Omental fat pad (tissue), 4 donors: Measurements from ENCODE around the gene FCMR. TPM values are rescaled to one million over a fixed set of nuclear protein-coding genes. Genes with fewer than 3 reads are reported as not detected.

ENCODE experiments used
- ATAC-seq: fragments of 150-250 bp; one replicate; pipeline ENCODE4 v1.9.1; 2016; ENCODE audit warnings: mild to moderate bottlenecking, moderate library complexity; ENCODE audit not compliant: low FRiP score
- DNase-seq: peaks from one replicate; pipeline ENCODE4 v3.0.0-alpha.2; 2019; ENCODE audit warnings: low spot score
- total RNA-seq, 4 donors: library from RNA; depleted of rRNA; stranded (reverse); fragments of >200 nt; gene quantifications; one replicate each; pipeline ENCODE4 v1.1.0, GENCODE V29; 2016
- TF ChIP-seq, protein P1 (sequence below), 3 donors: fragments of 450-650 bp; IDR thresholded peaks; one replicate each; pipeline ENCODE4 v1.5.1; 2016 to 2017; ENCODE audit warnings: antibody characterized with exemption in 3 of 3, mild to moderate bottlenecking in 3 of 3, moderate library complexity in 2 of 3

The FCMR gene
- total RNA-seq, 4 donors from 2014 or later, result 3.2 to 23.2 (median 9.0) TPM

DNA sequence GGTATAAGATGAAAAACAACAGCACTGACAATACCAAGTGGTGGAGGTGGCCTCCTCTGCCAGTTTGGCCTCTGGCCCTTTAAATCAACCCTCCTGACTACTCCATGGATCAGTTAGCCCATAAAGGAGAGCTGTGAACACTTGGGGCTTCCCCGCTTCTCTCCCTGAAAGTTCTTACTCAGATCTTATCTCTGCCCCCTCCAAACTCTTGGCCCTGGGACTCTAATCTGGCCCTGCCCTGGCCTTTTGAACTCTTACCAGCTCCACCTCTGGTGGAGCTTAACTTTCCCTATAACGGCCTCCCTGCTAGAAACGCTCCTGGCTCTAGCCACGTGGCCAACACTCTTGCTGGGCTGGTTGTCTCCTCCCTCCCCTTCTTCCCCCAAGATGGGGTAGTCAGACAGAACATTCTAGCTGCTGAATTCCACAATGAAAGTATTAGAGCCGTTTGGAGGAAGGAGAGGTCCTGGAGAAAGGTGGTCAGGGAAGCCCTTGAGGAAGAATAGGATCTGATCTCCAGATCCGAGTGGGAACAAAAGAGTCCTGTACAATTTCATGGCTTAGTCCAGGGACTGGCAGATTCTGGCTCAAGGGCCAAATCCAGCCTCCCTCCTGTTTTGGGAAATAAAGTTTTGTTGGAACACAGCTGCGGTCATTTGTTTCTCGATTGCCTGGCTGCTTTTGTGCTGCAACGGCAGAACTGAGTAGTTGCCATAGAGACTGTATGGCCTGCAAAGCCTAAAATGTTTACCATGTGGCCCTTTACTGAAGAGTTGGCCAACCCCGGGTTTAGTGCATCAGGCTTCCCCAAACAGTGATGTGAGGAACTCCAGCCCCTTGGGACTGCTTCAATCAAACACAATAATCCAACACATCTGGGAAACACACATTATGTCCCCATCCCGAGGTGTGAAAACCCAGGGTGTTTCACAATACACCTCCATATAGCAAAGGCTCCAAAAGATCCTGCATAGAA is 34.0 kb upstream of the FCMR start:
- TF ChIP-seq, protein P1, sequence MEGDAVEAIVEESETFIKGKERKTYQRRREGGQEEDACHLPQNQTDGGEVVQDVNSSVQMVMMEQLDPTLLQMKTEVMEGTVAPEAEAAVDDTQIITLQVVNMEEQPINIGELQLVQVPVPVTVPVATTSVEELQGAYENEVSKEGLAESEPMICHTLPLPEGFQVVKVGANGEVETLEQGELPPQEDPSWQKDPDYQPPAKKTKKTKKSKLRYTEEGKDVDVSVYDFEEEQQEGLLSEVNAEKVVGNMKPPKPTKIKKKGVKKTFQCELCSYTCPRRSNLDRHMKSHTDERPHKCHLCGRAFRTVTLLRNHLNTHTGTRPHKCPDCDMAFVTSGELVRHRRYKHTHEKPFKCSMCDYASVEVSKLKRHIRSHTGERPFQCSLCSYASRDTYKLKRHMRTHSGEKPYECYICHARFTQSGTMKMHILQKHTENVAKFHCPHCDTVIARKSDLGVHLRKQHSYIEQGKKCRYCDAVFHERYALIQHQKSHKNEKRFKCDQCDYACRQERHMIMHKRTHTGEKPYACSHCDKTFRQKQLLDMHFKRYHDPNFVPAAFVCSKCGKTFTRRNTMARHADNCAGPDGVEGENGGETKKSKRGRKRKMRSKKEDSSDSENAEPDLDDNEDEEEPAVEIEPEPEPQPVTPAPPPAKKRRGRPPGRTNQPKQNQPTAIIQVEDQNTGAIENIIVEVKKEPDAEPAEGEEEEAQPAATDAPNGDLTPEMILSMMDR (IDR thresholded peaks at IDR 0.05), result no peak
- DNase-seq (no peak), ATAC-seq (no peak)

DNA sequence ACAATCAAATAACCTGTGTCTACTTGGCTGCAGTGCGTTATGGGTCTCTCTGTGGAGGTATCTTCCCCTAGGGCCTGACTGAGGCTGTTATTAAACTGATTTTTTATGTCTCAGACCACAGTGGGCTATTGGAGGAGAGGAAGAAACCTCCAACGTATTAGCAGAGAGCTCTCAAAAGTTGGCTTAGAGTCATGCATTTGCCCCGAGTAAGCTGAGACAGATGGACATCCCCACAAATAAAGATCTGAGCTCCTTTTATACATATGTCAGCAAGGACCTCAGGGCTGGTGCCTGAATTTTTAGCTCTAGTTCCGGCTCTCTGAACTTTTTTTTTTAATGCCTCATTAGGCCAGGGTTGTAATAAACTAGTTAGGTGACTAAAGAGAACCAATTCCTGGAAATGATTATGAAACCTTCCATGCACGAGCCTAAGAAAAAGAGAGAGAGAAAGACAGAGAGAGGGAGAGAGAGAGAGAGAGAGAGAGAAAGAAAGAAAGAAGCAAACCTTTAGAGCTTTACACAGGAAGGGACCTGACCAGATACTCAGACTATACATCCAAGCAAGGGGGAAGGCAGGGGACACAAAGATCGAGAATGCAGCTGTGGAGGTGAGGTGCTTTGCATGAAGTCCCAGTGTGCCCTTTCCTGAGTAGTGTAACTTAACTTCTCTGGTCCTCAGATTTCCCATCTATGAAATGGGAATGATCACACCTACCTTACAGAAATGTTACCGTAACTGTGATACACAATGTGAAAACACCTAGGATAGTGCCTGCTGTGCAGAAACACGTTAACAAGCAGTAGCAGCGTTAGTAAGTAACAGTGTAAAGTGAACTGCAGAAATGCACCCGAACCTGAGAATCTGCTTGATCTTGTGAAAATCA is 33.0 kb upstream of the FCMR start:
- ATAC-seq, result no peak
- TF ChIP-seq, protein P1 (IDR thresholded peaks at IDR 0.05), result no peak

GRCh38 chr1:206953626-206954025 is 31.9 kb upstream of the FCMR start:
- DNase-seq, result no peak
- ATAC-seq, result no peak
- TF ChIP-seq, protein P1 (IDR thresholded peaks at IDR 0.05), result no peak

More for the DNA sequence above, 33.0 kb upstream of the FCMR start:
- DNase-seq, result no peak

DNA sequence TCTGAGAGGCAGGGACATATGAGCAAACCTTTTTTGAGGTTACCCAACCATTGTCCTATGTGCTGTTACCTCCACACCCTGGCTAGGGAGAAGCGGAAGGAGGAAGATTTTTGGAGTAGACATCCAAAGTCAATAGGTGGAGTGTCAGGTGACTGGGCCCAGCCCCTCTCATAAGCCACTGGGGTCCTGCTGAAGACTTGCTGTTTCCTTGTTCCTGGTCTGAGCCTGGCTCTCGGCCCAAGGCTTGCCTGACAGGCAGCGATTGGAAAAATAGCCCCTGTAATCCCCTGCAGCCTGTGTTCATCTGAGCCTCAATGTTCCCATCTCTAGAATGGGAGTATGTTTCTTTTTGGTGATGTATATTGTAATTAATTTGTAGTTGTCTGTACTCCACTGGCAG is 31.4 kb upstream of the FCMR start:
- no peak for DNase-seq
- no peak for ATAC-seq
- TF ChIP-seq, protein P1 (IDR thresholded peaks at IDR 0.05), result no peak

- no peak for DNase-seq
- TF ChIP-seq, protein P1 (IDR thresholded peaks at IDR 0.05), result no peak
- no peak for ATAC-seq
Measured at GRCh38 chr1:206952171-206952570, 30.4 kb upstream of the FCMR start.

GRCh38 chr1:206951318-206952100 is 29.8 kb upstream of the FCMR start:
- ATAC-seq (no peak), DNase-seq (no peak)
- TF ChIP-seq, protein P1 (IDR thresholded peaks at IDR 0.05), result no peak
